ENCODE results near the gene PAFAH1B2. TPM values are rescaled to one million over a fixed set of nuclear protein-coding genes. Genes with fewer than 3 reads are reported as not detected.

PAFAH1B2 gene
- total and polyA plus RNA-seq, 2 of the 8 experiments (the other 6 are each of a cell fraction or from before 2014, with no cell fraction given): 38.2 to 161 TPM

DNA sequence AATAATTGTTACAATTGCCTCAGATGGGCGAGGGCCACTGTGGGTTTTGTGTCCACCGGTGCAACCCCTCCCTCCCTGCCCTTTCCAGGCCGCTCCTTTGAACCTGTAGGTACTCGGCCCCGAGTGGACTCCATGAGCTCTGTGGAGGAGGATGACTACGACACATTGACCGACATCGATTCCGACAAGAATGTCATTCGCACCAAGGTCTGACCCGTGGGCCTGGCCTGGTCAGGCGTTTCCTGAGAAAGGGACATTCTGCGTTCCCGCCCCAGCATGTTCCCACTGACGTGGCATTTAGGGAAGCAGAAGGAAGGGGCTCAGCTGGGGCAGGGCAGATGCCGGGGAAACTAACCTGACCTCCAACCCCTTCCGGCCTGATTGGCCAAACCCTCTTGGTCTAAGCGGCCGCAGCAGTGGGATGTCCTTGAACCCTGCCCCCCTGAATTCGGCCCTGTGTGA is 44.6 kb downstream of the PAFAH1B2 start:
- H3K79me2 ChIP-seq (ENCODE audit: control insufficient read depth in 1 of 2, insufficient read depth in 2 of 2, low read length in 2 of 2): no peaks in the 10 kb centered on the region
- no peaks in the 10 kb centered on the region for H3K23me2 ChIP-seq (ENCODE audit: low read depth, low read length)
- no peak overlapping the region for H3K14ac ChIP-seq (ENCODE audit: insufficient read length)
- no peak overlapping the region for H2BK120ac ChIP-seq (replicated peaks; ENCODE audit: low read depth, low read length)
- no peak overlapping the region for H2BK5ac ChIP-seq (ENCODE audit: low read depth, low read length)
- no peak overlapping the region for H3K18ac ChIP-seq (ENCODE audit: extremely low read depth, low read length)
- H3K4me1 ChIP-seq (replicated peaks in 1 of 4; ENCODE audit: control insufficient read depth in 3 of 4, insufficient read depth in 4 of 4, low read length in 3 of 4): no peaks in the 10 kb centered on the region
- H3K27me3 ChIP-seq (replicated peaks in 1 of 4; ENCODE audit: control insufficient read depth in 3 of 4, extremely low read depth in 1 of 4, insufficient read depth in 3 of 4, low read length in 3 of 4): no peaks in the 10 kb centered on the region
- H3K9ac ChIP-seq (replicated peaks in 1 of 4; ENCODE audit: extremely low read depth in 1 of 4, low read depth in 3 of 4, low read length in 3 of 4): no peak overlapping the region
- H4K91ac ChIP-seq (replicated peaks; ENCODE audit: insufficient read length, low read length): no peak overlapping the region
- no peaks in the 10 kb centered on the region for H3K79me1 ChIP-seq (ENCODE audit: low read depth, low read length)
- no peak overlapping the region for H3K56ac ChIP-seq (replicated peaks; ENCODE audit: insufficient read length, low read depth, low read length)
- peaks cover 0 to 11% (median 2%) of the 10 kb centered on the region in 4 experiments; a peak in 3 of 8 replicates for H3K36me3 ChIP-seq (ENCODE audit: control insufficient read depth in 2 of 4, insufficient read depth in 4 of 4, low read length in 3 of 4)
- POLR2A ChIA-PET (ENCODE audit: partially characterized antibody): interaction anchor here (1.5 to 12.6 kb wide), 2 partner anchors 13 to 34 kb away, joined by 4 to 153 read pairs; partner anchors contain the start of gene TAGLN
- no peak for TF ChIP-seq CHD1 (IDR thresholded peaks at IDR 0.05; ENCODE audit: low read depth, low read length)
- TF ChIP-seq BCL11A (IDR thresholded peaks at IDR 0.05; ENCODE audit: low read depth in 2 of 2, low read length in 2 of 2): no peak
- FAIRE-seq (no peak), DNase-seq (ENCODE audit: low read depth in 1 of 2, low spot score in 2 of 2) (no peak)
- no peak overlapping the region for H2AK5ac ChIP-seq (ENCODE audit: low read depth, low read length)
- H3K4me2 ChIP-seq (ENCODE audit: insufficient read depth in 1 of 2, low read depth in 2 of 2, low read length in 2 of 2): no peak overlapping the region
- H3K23ac ChIP-seq (ENCODE audit: insufficient read length): no peak overlapping the region
- H4K5ac ChIP-seq (ENCODE audit: insufficient read length, low read depth, low read length): no peak overlapping the region
- CTCF ChIA-PET (ENCODE audit: partially characterized antibody): interaction anchor here (14.0 to 18.7 kb wide), 2 partner anchors 10 to 34 kb away, joined by 249 to 449 read pairs; partner anchors contain the start of genes PCSK7, RNF214 and TAGLN
- H3K27ac ChIP-seq (ENCODE audit: low read depth, low read length): no peak overlapping the region
- no peak overlapping the region for H3K4ac ChIP-seq (replicated peaks; ENCODE audit: insufficient read length, low read depth, low read length)
- H4K8ac ChIP-seq (ENCODE audit: extremely low read depth, insufficient read depth, low read length): no peak overlapping the region
- no peak overlapping the region for H2AFZ ChIP-seq (ENCODE audit: low read length)
- peaks cover 0 to 2% of the 10 kb centered on the region in 2 experiments for H4K20me1 ChIP-seq (replicated peaks in 1 of 2; ENCODE audit: control insufficient read depth in 1 of 2, insufficient read depth in 2 of 2, low read length in 2 of 2)
- H2BK12ac ChIP-seq (ENCODE audit: low read depth, low read length): no peak overlapping the region
- no peak overlapping the region for H3K4me3 ChIP-seq (ENCODE audit: extremely low read depth in 1 of 4, insufficient read depth in 2 of 4, low read depth in 3 of 4, low read length in 4 of 4)
- H2BK20ac ChIP-seq (ENCODE audit: low read length): no peak overlapping the region
- no peak overlapping the region for H2BK15ac ChIP-seq (ENCODE audit: low read length)
- no peaks in the 10 kb centered on the region for H3K9me3 ChIP-seq (ENCODE audit: insufficient read depth in 2 of 2, low read depth in 1 of 2, low read length in 1 of 2)
- 87% methylated on average over 20 of the region's 20 CpGs; no CpG with 5 or more reads in 1 of the 2 experiments for WGBS, 2 experiments (ENCODE audit: extremely low coverage in 1 of 2, insufficient coverage in 1 of 2, insufficient read length in 1 of 2, insufficient replicate concordance in 2 of 2, low coverage in 1 of 2, low lambda C conversion rate in 2 of 2, missing lambda C conversion rate in 1 of 2)

Measured in H1 (cell line).